Left kidney (tissue), 2 donors: ENCODE data around the gene COLQ. TPM values are rescaled to one million over a fixed set of nuclear protein-coding genes. Genes with fewer than 3 reads are reported as not detected.
A peak's percentile ranks its signal among the peaks of the same experiment; 100 is the strongest.

ENCODE experiments used
- DNase-seq: peaks from one replicate; pipeline ENCODE4 v3.0.0-alpha.2; 2013
- polyA plus RNA-seq: library from polyadenylated mRNA; unstranded; fragments of 120-200 nt; gene quantifications from one replicate; pipeline ENCODE4 v1.2.1, GENCODE V29; 2013; ENCODE audit not compliant: insufficient read length

Gene COLQ
- polyA plus RNA-seq, 1 donor, result 10.1 TPM

GRCh38 chr3:15520804-15521572, 518 bp downstream of the COLQ start:
- no peak for DNase-seq

- no peak for DNase-seq
These were observed 1.3 kb downstream of the COLQ start for GRCh38 chr3:15520185-15520584.

- no peak for DNase-seq
These were observed 2.4 kb downstream of the COLQ start for GRCh38 chr3:15519096-15519495.

- DNase-seq, result no peak
These were observed 6.7 kb downstream of the COLQ start for GRCh38 chr3:15514663-15515340.

GRCh38 chr3:15513810-15514662, 7.5 kb downstream of the COLQ start:
- no peak for DNase-seq

- DNase-seq, result no peak
These were observed 8.4 kb downstream of the COLQ start for GRCh38 chr3:15513116-15513515.

GRCh38 chr3:15512166-15512565, 9.3 kb downstream of the COLQ start:
- peak; percentile 53 for DNase-seq

- DNase-seq, result no peak
These were observed 10.3 kb downstream of the COLQ start for GRCh38 chr3:15511156-15511555.

- no peak for DNase-seq
These were observed 11.0 kb downstream of the COLQ start for GRCh38 chr3:15510493-15510892.

GRCh38 chr3:15506571-15506970, 14.9 kb downstream of the COLQ start:
- DNase-seq, result no peak

- DNase-seq, result peak; percentile 91
These were observed 15.9 kb downstream of the COLQ start for GRCh38 chr3:15505479-15506165.

- DNase-seq, result no peak
These were observed 18.9 kb downstream of the COLQ start for GRCh38 chr3:15502616-15503015.

- no peak for DNase-seq
These were observed 20.4 kb downstream of the COLQ start for GRCh38 chr3:15501126-15501525.

- no peak for DNase-seq
These were observed 21.3 kb downstream of the COLQ start for GRCh38 chr3:15500107-15500724.

GRCh38 chr3:15499536-15499935, 22.0 kb downstream of the COLQ start:
- no peak for DNase-seq

- no peak for DNase-seq
These were observed 22.9 kb downstream of the COLQ start for GRCh38 chr3:15498431-15499214.

- DNase-seq, result no peak
These were observed 23.5 kb downstream of the COLQ start for GRCh38 chr3:15497964-15498363.

GRCh38 chr3:15496341-15496664, 25.2 kb downstream of the COLQ start:
- no peak for DNase-seq

- no peak for DNase-seq
These were observed 25.8 kb downstream of the COLQ start for GRCh38 chr3:15495461-15496340.

- DNase-seq, result no peak
These were observed 28.1 kb downstream of the COLQ start for GRCh38 chr3:15493436-15493835.
